Measurements from ENCODE around the gene KASH5.

Gene KASH5

GRCh38 chr19:49436381-49437017 lies 48.5 kb downstream of the KASH5 start:
- Histone ChIP-seq H3K36me3 (ENCODE audit: insufficient read depth, low read length) (no peaks in the 10 kb centered on the region), H3K27ac (ENCODE audit: low read depth, low read length) (no peak overlapping the region), H3K27me3 (ENCODE audit: control insufficient read depth in 1 of 2, insufficient read depth in 2 of 2, low read length in 2 of 2) (peaks cover 48 to 94% of the 10 kb centered on the region in 2 donors), H3K4me1 (ENCODE audit: insufficient read depth, low read length) (no peaks in the 10 kb centered on the region), H3K9me3 (ENCODE audit: low read length) (no peaks in the 10 kb centered on the region), H3K4me3 (ENCODE audit: low read depth in 1 of 2, low read length in 2 of 2) (no peak overlapping the region), H3K9ac (ENCODE audit: low read length) (no peak overlapping the region)

GRCh38 chr19:49437231-49437630 lies 49.2 kb downstream of the KASH5 start:
- Histone ChIP-seq H3K9me3 (ENCODE audit: low read length) (no peaks in the 10 kb centered on the region), H3K36me3 (ENCODE audit: insufficient read depth, low read length) (no peaks in the 10 kb centered on the region), H3K4me1 (ENCODE audit: insufficient read depth, low read length) (no peaks in the 10 kb centered on the region), H3K4me3 (ENCODE audit: low read depth in 1 of 2, low read length in 2 of 2) (no peak overlapping the region), H3K9ac (ENCODE audit: low read length) (no peak overlapping the region), H3K27ac (ENCODE audit: low read depth, low read length) (no peak overlapping the region), H3K27me3 (ENCODE audit: control insufficient read depth in 1 of 2, insufficient read depth in 2 of 2, low read length in 2 of 2) (peaks cover 49 to 94% of the 10 kb centered on the region in 2 donors)

GRCh38 chr19:49438261-49438660 lies 50.2 kb downstream of the KASH5 start:
- H3K9ac ChIP-seq (ENCODE audit: low read length), result no peak overlapping the region
- H3K9me3 ChIP-seq (ENCODE audit: low read length), result no peaks in the 10 kb centered on the region
- H3K4me3 ChIP-seq (ENCODE audit: low read depth in 1 of 2, low read length in 2 of 2), result no peak overlapping the region
- no peak overlapping the region for H3K27ac ChIP-seq (ENCODE audit: low read depth, low read length)
- H3K36me3 ChIP-seq (ENCODE audit: insufficient read depth, low read length), result no peaks in the 10 kb centered on the region
- H3K27me3 ChIP-seq (ENCODE audit: control insufficient read depth in 1 of 2, insufficient read depth in 2 of 2, low read length in 2 of 2), result peaks cover 48 to 94% of the 10 kb centered on the region in 2 donors
- H3K4me1 ChIP-seq (ENCODE audit: insufficient read depth, low read length), result no peaks in the 10 kb centered on the region

- H3K4me1 ChIP-seq (ENCODE audit: insufficient read depth, low read length), result no peaks in the 10 kb centered on the region
- no peak overlapping the region for H3K27ac ChIP-seq (ENCODE audit: low read depth, low read length)
- no peak overlapping the region for H3K4me3 ChIP-seq (ENCODE audit: low read depth in 1 of 2, low read length in 2 of 2)
- no peak overlapping the region for H3K9ac ChIP-seq (ENCODE audit: low read length)
- H3K27me3 ChIP-seq (ENCODE audit: control insufficient read depth in 1 of 2, insufficient read depth in 2 of 2, low read length in 2 of 2), result peaks cover 32 to 80% of the 10 kb centered on the region in 2 donors
- H3K36me3 ChIP-seq (ENCODE audit: insufficient read depth, low read length), result no peaks in the 10 kb centered on the region
- H3K9me3 ChIP-seq (ENCODE audit: low read length), result no peaks in the 10 kb centered on the region
These were observed 51.8 kb downstream of the KASH5 start for GRCh38 chr19:49439836-49440235.

- Histone ChIP-seq H3K27me3 (ENCODE audit: control insufficient read depth in 1 of 2, insufficient read depth in 2 of 2, low read length in 2 of 2) (peaks cover 27 to 72% of the 10 kb centered on the region in 2 donors), H3K4me1 (ENCODE audit: insufficient read depth, low read length) (no peaks in the 10 kb centered on the region), H3K4me3 (ENCODE audit: low read depth in 1 of 2, low read length in 2 of 2) (no peak overlapping the region), H3K9me3 (ENCODE audit: low read length) (no peaks in the 10 kb centered on the region), H3K9ac (ENCODE audit: low read length) (no peak overlapping the region), H3K27ac (ENCODE audit: low read depth, low read length) (no peak overlapping the region), H3K36me3 (ENCODE audit: insufficient read depth, low read length) (no peaks in the 10 kb centered on the region)
These were observed 52.6 kb downstream of the KASH5 start for GRCh38 chr19:49440439-49441209.

- H3K4me1 ChIP-seq (ENCODE audit: insufficient read depth, low read length), result no peaks in the 10 kb centered on the region
- no peak within 1 kb of the TSS for H3K27ac ChIP-seq (ENCODE audit: low read depth, low read length)
- peaks cover 23 to 65% of the 10 kb centered on the region in 2 donors for H3K27me3 ChIP-seq (ENCODE audit: control insufficient read depth in 1 of 2, insufficient read depth in 2 of 2, low read length in 2 of 2)
- H3K4me3 ChIP-seq (ENCODE audit: low read depth in 1 of 2, low read length in 2 of 2), result no peak within 1 kb of the TSS
- H3K9me3 ChIP-seq (ENCODE audit: low read length), result no peaks in the 10 kb centered on the region
- peaks cover under 1% of the 10 kb centered on the region for H3K36me3 ChIP-seq (ENCODE audit: insufficient read depth, low read length)
- no peak within 1 kb of the TSS for H3K9ac ChIP-seq (ENCODE audit: low read length)
These were observed 53.3 kb downstream of the KASH5 start, which contains the start of gene SLC17A7 for GRCh38 chr19:49441210-49441959. Gene SLC17A7 (minus strand): TSS chr19:49441527. CDS start chr19:49441379, 148 bp downstream.

GRCh38 chr19:49441960-49442350 lies 53.9 kb downstream of the KASH5 start:
- Histone ChIP-seq H3K27me3 (ENCODE audit: control insufficient read depth in 1 of 2, insufficient read depth in 2 of 2, low read length in 2 of 2) (peaks cover 23 to 59% of the 10 kb centered on the region in 2 donors), H3K27ac (ENCODE audit: low read depth, low read length) (no peak overlapping the region)

GRCh38 chr19:49442354-49442753 lies 54.3 kb downstream of the KASH5 start:
- H3K4me3 ChIP-seq (ENCODE audit: low read depth in 1 of 2, low read length in 2 of 2), result no peak overlapping the region
- peaks cover 4% of the 10 kb centered on the region for H3K36me3 ChIP-seq (ENCODE audit: insufficient read depth, low read length)
- no peaks in the 10 kb centered on the region for H3K4me1 ChIP-seq (ENCODE audit: insufficient read depth, low read length)
- no peak overlapping the region for H3K27ac ChIP-seq (ENCODE audit: low read depth, low read length)
- peaks cover 23 to 55% of the 10 kb centered on the region in 2 donors for H3K27me3 ChIP-seq (ENCODE audit: control insufficient read depth in 1 of 2, insufficient read depth in 2 of 2, low read length in 2 of 2)
- no peak overlapping the region for H3K9ac ChIP-seq (ENCODE audit: low read length)
- H3K9me3 ChIP-seq (ENCODE audit: low read length), result no peaks in the 10 kb centered on the region

More at GRCh38 chr19:49441960-49442350, 53.9 kb downstream of the KASH5 start:
- Histone ChIP-seq H3K9ac (ENCODE audit: low read length) (no peak overlapping the region), H3K4me3 (ENCODE audit: low read depth in 1 of 2, low read length in 2 of 2) (no peak overlapping the region), H3K9me3 (ENCODE audit: low read length) (no peaks in the 10 kb centered on the region), H3K36me3 (ENCODE audit: insufficient read depth, low read length) (peaks cover 4% of the 10 kb centered on the region), H3K4me1 (ENCODE audit: insufficient read depth, low read length) (no peaks in the 10 kb centered on the region)

- H3K4me1 ChIP-seq (ENCODE audit: insufficient read depth, low read length), result no peaks in the 10 kb centered on the region
- H3K36me3 ChIP-seq (ENCODE audit: insufficient read depth, low read length), result peaks cover 4% of the 10 kb centered on the region
- H3K9me3 ChIP-seq (ENCODE audit: low read length), result no peaks in the 10 kb centered on the region
- no peak overlapping the region for H3K9ac ChIP-seq (ENCODE audit: low read length)
- H3K4me3 ChIP-seq (ENCODE audit: low read depth in 1 of 2, low read length in 2 of 2), result peak overlapping the region; percentile 57 to 67
- no peak overlapping the region for H3K27ac ChIP-seq (ENCODE audit: low read depth, low read length)
- H3K27me3 ChIP-seq (ENCODE audit: control insufficient read depth in 1 of 2, insufficient read depth in 2 of 2, low read length in 2 of 2), result peaks cover 23 to 51% of the 10 kb centered on the region in 2 donors
These were observed 54.8 kb downstream of the KASH5 start for GRCh38 chr19:49442771-49443365.

GRCh38 chr19:49443366-49444099 lies 55.5 kb downstream of the KASH5 start:
- H3K27me3 ChIP-seq (ENCODE audit: control insufficient read depth in 1 of 2, insufficient read depth in 2 of 2, low read length in 2 of 2), result peaks cover 23 to 45% of the 10 kb centered on the region in 2 donors
- H3K9ac ChIP-seq (ENCODE audit: low read length), result no peak overlapping the region
- peaks cover 5% of the 10 kb centered on the region for H3K36me3 ChIP-seq (ENCODE audit: insufficient read depth, low read length)
- H3K9me3 ChIP-seq (ENCODE audit: low read length), result no peaks in the 10 kb centered on the region
- no peaks in the 10 kb centered on the region for H3K4me1 ChIP-seq (ENCODE audit: insufficient read depth, low read length)
- H3K27ac ChIP-seq (ENCODE audit: low read depth, low read length), result no peak overlapping the region
- H3K4me3 ChIP-seq (ENCODE audit: low read depth in 1 of 2, low read length in 2 of 2), result peak overlapping the region; percentile 57 to 67
